ENCODE results near the gene CCDC87.
A peak's percentile ranks its signal among the peaks of the same experiment; 100 is the strongest.
"Not testable (repeated sequence)": the region's sequence is repeated elsewhere in the genome, so short reads cannot be mapped to it uniquely, and the experiment has no call there.

Gene CCDC87

DNA sequence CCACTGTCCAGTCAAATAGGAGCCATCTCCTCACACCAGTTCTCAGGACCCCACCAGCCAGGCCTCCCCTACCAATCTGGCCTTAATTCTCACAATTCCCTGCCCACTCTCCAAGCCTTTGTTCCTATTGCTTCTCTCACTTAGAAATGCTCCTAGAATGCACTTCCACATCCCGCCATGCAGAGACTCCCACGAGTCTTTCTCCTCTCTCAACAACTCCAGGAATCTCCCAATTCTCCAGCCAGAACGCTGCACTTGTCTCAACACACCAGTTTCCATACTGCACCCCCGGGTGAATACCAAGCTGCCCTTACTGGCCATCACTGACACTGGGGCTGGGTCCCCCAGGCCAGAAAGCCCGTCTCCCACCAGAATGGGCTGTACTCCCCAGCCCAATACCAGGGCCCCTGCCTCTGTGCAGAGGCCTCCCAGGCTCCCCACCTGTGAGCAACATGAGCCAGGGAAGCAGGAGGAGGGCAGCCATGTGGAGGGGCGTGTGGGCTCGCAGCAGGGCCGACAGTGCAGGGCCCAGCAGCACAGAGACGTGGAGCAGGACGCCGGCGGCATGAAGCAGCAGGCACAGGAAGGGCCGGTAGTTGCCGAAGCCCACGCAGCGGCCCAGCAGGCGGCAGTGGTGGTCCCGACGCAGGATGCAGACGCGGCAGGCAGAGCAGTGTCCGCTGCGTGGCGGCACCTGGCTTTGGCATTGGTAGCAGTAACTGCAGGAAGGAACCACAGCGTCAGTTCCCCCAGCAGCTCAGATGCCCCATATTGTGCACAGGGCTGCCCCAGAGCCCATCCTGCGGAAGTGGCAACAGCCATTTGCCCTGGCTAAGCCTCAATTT, 49.4 kb downstream of the CCDC87 start:
- H3K27me3 Mint-ChIP-seq, result no peaks in the 10 kb centered on the region
- peak overlapping the region; percentile 91 for H3K27ac Mint-ChIP-seq
- peaks cover 23% of the 10 kb centered on the region for H3K4me1 Mint-ChIP-seq (ENCODE audit: low read depth)
- H3K4me3 Mint-ChIP-seq, result peak overlapping the region; percentile 76
- no peaks in the 10 kb centered on the region for H3K9me3 Mint-ChIP-seq (ENCODE audit: low read depth)
- H3K36me3 Mint-ChIP-seq, result no peaks in the 10 kb centered on the region

DNA sequence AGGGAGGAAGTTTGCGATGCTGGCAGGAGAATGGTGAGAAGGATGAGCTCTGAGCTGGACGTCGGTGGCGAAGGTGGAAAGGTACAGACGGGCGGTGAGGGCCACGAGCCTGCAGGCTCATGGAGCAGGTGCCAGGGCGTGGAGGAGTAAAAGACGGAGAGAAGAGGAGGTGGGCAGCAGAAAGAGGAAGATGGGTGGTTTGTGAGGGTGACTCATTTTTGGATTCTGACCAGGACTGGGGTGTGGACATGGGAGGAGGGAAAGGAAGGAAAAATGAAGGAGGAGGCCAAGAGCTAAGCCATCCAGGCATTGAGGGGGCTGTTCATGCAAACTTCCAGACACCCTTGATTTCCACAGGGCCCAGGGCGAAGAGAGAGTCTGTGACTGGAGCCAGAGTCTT, 50.5 kb downstream of the CCDC87 start:
- Mint-ChIP-seq H3K4me1 (ENCODE audit: low read depth) (peaks cover 23% of the 10 kb centered on the region), H3K27me3 (no peaks in the 10 kb centered on the region), H3K27ac (peak overlapping the region; percentile 91), H3K36me3 (no peaks in the 10 kb centered on the region), H3K9me3 (ENCODE audit: low read depth) (no peaks in the 10 kb centered on the region), H3K4me3 (no peak overlapping the region)

DNA sequence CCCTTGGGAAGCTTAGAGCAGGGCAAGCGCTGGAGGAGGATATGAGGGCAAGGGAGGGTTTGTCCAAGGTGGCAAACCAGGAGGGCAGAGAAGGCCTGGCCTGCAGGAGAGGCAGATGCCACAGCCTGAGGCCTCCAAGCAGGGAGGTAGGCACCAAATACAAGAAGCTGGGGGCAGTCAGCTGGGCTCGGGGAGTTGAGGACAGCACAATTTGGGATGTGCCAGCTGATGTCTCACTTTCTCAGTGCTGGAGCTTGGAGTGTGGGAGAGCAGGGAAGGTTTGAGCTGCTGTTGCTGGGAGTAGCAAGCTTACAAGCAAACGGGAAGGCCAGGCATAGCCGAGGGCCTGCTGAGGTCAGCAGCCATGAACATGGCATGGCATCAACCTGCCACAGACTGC, 51.0 kb downstream of the CCDC87 start:
- Mint-ChIP-seq H3K4me3 (no peak overlapping the region), H3K4me1 (ENCODE audit: low read depth) (peaks cover 23% of the 10 kb centered on the region), H3K27me3 (no peaks in the 10 kb centered on the region), H3K9me3 (ENCODE audit: low read depth) (no peaks in the 10 kb centered on the region), H3K27ac (peak overlapping the region; percentile 76), H3K36me3 (no peaks in the 10 kb centered on the region)

DNA sequence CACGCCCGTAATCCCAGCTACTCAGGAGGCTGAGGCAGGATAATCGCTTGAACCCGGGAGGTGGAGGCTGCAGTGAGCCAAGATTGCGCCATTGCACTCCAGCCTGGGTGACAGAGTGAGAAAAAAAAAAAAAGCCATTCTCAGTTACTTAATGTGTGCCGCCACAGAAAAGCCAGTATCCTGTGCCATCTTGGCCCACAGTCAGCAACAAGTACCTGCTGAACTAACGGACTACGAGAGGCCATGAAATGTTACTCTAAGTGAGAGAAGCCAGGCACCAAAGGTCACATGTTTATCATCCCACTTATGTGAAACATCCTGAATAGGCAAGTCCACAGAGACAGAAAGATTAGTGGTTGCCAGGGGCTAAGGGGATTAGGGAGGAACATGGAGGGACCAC, 52.3 kb downstream of the CCDC87 start:
- H3K27ac Mint-ChIP-seq, H3K36me3 Mint-ChIP-seq: not testable (repeated sequence)

More for the DNA sequence above, 52.3 kb downstream of the CCDC87 start:
- not testable (repeated sequence) for H3K4me3 Mint-ChIP-seq; H3K9me3 Mint-ChIP-seq (ENCODE audit: low read depth); H3K27me3 Mint-ChIP-seq
- peaks cover 21% of the 10 kb centered on the region for H3K4me1 Mint-ChIP-seq (ENCODE audit: low read depth)
